Gastroesophageal sphincter (tissue), 4 donors: ENCODE measurements around the gene KLF6. TPM values are rescaled to one million over a fixed set of nuclear protein-coding genes. Genes with fewer than 3 reads are reported as not detected.

Experiments used
- ATAC-seq: fragments of 150-250 bp; one replicate; pipeline ENCODE4 v1.9.1; 2016; ENCODE audit warnings: mild to moderate bottlenecking, moderate library complexity
- H3K27ac ChIP-seq, 4 donors: fragments of 200-600 bp; sonication (generic) in 3 of 4; 1 replicate in 3 of 4; 2 replicates in 1 of 4; pipeline ENCODE4 v1.5.1; 2016 to 2019
- H3K27me3 ChIP-seq: fragments of 200-600 bp; sonication (generic); one replicate; pipeline ENCODE4 v1.5.1; 2019
- H3K36me3 ChIP-seq, 2 donors: fragments of 200-600 bp; sonication (generic); one replicate each; pipeline ENCODE4 v1.5.1; 2019; ENCODE audit warnings: control low read depth in 1 of 2
- H3K4me1 ChIP-seq, 3 donors: fragments of 200-600 bp; sonication (generic); 1 replicate in 2 of 3; 2 replicates in 1 of 3; pipeline ENCODE4 v1.5.1; 2016 to 2019; ENCODE audit warnings: control low read depth in 2 of 3
- H3K4me3 ChIP-seq, 2 donors: fragments of 200-600 bp; sonication (generic); one replicate each; pipeline ENCODE4 v1.5.1; 2019; ENCODE audit warnings: mild to moderate bottlenecking in 1 of 2, moderate library complexity in 1 of 2
- H3K9me3 ChIP-seq, 3 donors: fragments of 200-600 bp; sonication (generic); one replicate each; pipeline ENCODE4 v1.5.1; 2017 to 2019; ENCODE audit warnings: control low read depth in 2 of 3
- EP300 ChIP-seq: sonication (generic); formaldehyde crosslinking; IDR thresholded peaks from one replicate; pipeline ENCODE4 v1.6.1; 2017; ENCODE audit warnings: antibody characterized with exemption, mild to moderate bottlenecking
- POLR2A ChIP-seq, 2 donors: fragments of 450-650 bp; IDR thresholded peaks; one replicate each; pipeline ENCODE4 v1.6.1; 2017; ENCODE audit warnings: antibody characterized with exemption in 2 of 2, mild to moderate bottlenecking in 2 of 2, moderate library complexity in 1 of 2
- POLR2AphosphoS5 ChIP-seq: sonication (generic); formaldehyde crosslinking; IDR thresholded peaks from one replicate; pipeline ENCODE4 v1.6.1; 2017; ENCODE audit warnings: antibody characterized with exemption
- WGBS, 2 donors: methylation state at CpG; one replicate each; pipeline ENCODE4 v1.1.5; 2018; ENCODE audit warnings: low coverage in 1 of 2; 5-methylcytosine and 5-hydroxymethylcytosine counted together
- total RNA-seq, 4 donors: library from RNA; depleted of rRNA; stranded (reverse); fragments of >200 nt; gene quantifications; one replicate each; pipeline ENCODE4 v1.1.0, GENCODE V29; 2016
- TF ChIP-seq, protein P1 (sequence below), 4 experiments: fragments of 200-600 bp in 2 of 4; fragments of 450-650 bp in 2 of 4; sonication (generic) in 1 of 4; IDR thresholded peaks; one replicate each; pipeline ENCODE4 v1.5.1; 2017 to 2019; ENCODE audit warnings: antibody characterized with exemption in 4 of 4, mild to moderate bottlenecking in 2 of 4, moderate library complexity in 2 of 4

Gene KLF6
- 100 to 1,000 TPM in 2 of 4 donors, 10 to 100 TPM in 2; 90.3 to 113 (median 105) TPM for total RNA-seq

- peaks cover 0 to 2% (median 0%) of the 10 kb centered on the region in 3 donors for H3K9me3 ChIP-seq
- H3K4me1 ChIP-seq = peaks cover 0 to 31% (median 0%) of the 10 kb centered on the region in 3 donors
- no peaks in the 10 kb centered on the region for H3K27me3 ChIP-seq
- TF ChIP-seq POLR2A (IDR thresholded peaks at IDR 0.05) (peak; percentile 42 to 86), POLR2AphosphoS5 (peak; percentile 97), EP300 (no peak)
- TF ChIP-seq, protein P1, sequence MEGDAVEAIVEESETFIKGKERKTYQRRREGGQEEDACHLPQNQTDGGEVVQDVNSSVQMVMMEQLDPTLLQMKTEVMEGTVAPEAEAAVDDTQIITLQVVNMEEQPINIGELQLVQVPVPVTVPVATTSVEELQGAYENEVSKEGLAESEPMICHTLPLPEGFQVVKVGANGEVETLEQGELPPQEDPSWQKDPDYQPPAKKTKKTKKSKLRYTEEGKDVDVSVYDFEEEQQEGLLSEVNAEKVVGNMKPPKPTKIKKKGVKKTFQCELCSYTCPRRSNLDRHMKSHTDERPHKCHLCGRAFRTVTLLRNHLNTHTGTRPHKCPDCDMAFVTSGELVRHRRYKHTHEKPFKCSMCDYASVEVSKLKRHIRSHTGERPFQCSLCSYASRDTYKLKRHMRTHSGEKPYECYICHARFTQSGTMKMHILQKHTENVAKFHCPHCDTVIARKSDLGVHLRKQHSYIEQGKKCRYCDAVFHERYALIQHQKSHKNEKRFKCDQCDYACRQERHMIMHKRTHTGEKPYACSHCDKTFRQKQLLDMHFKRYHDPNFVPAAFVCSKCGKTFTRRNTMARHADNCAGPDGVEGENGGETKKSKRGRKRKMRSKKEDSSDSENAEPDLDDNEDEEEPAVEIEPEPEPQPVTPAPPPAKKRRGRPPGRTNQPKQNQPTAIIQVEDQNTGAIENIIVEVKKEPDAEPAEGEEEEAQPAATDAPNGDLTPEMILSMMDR (IDR thresholded peaks at IDR 0.05) = peak in 1 of 4 experiments; percentile 15
- H3K4me3 ChIP-seq = peak within 1 kb of the TSS; percentile 89 to 98
- peak within 1 kb of the TSS; percentile 99 to 100 (median 100) for H3K27ac ChIP-seq
- peak; percentile 1 for ATAC-seq
- H3K36me3 ChIP-seq = peaks cover 0 to 23% of the 10 kb centered on the region in 2 donors
- WGBS, 2 donors = 0 to 2% methylated on average over 13 of the region's 69 CpGs
Observed at GRCh38 chr10:3784510-3785250, at the start of gene KLF6. KLF6 (minus strand) TSS chr10:3785209; CDS start chr10:3785014, 195 bp downstream.

DNA sequence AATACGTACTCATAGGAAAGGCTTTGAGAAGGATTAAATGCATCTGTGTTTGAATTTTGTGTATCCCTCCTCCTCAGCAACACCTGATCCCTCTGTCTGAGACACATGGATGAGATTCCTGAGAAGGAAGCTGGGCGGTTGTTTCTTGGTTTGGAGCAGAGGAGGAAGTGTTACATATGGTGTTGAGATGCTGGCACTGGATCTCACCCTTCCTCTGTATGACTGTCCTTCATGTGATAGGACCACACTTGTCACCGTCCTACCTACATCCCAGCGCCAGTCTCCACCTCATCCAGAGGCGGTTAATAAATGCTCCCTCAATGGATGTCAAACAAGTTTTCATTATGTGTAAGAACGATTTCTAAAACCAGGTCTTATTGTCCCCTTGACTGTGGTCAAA, 49.4 kb upstream of the KLF6 start:
- H3K27ac ChIP-seq = no peak overlapping the region
- no peak for ATAC-seq
- H3K27me3 ChIP-seq = no peaks in the 10 kb centered on the region
- H3K36me3 ChIP-seq = no peaks in the 10 kb centered on the region
- TF ChIP-seq POLR2AphosphoS5 = no peak
- TF ChIP-seq, protein P1 (IDR thresholded peaks at IDR 0.05) = no peak
- 94% methylated on average over 3 to 6 of the region's 6 CpGs for WGBS, 2 donors
- H3K9me3 ChIP-seq = no peaks in the 10 kb centered on the region
- no peak overlapping the region for H3K4me3 ChIP-seq
- H3K4me1 ChIP-seq = peaks cover 0 to 23% (median 5%) of the 10 kb centered on the region in 3 donors

DNA sequence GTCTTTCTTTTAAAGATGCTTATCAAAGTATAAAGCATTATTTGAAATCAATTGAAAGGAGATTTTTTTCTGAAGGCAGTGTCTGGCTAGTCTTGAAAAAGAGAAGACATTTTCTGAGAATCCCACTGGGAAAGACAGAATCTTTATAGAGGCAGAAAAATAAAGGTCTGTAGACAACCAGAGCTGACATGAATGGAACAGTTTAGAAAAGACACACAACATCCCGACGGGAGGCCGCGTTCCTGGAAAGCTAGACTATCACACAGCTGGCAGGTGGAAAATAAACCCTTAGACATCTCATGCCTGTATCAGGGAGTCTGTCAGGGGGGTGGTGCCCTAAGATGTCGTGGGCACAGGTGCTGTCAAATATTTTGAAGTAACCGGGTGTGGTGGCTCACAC, 48.0 kb upstream of the KLF6 start:
- Histone ChIP-seq H3K4me1 (peaks cover 0 to 33% (median 8%) of the 10 kb centered on the region in 3 donors), H3K27me3 (no peaks in the 10 kb centered on the region), H3K36me3 (no peaks in the 10 kb centered on the region), H3K27ac (no peak overlapping the region), H3K4me3 (no peak overlapping the region), H3K9me3 (no peaks in the 10 kb centered on the region)
- ATAC-seq = no peak
- WGBS, 2 donors = 85% methylated on average over 4 of the region's 6 CpGs; no CpG with 5 or more reads in 1 of the 2 donors
- TF ChIP-seq EP300 (no peak), POLR2AphosphoS5 (no peak), POLR2A (IDR thresholded peaks at IDR 0.05) (no peak)
- TF ChIP-seq, protein P1 (IDR thresholded peaks at IDR 0.05) = no peak

DNA sequence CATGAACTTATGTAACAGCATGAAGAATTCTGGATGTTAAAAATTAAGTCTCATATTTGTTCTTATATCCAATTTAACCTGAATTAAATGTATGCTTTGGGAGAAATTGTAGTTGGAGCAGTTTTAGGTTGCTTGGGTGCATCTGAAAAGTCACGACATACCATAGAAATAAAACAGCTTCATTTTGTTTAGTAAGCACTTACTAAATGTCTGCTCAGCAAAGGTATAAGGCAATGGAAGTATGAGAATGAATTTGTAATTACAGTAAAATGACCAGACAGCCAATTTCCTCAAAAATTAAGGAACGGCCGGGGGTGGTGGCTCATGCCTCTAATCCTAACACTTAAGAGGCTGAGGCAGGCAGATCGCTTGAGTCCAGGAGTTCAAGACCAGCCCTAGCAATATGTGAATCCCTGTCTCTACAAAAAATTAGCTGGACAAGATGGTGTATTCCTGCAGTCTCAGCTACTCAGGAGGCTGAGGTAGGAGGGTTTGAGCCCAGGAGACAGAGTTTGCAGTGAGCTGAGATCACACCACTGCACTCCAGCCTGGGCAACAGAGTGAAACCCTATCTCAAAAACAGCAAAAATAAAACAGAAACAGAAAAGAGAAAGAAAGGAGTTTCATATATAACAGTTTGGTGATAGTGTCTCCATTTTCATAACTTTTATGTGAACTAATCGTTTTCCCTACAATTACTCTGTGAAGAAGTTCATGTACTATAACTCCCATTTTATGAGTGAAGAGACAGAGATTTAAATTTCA, 47.2 kb upstream of the KLF6 start:
- H3K27me3 ChIP-seq = no peaks in the 10 kb centered on the region
- peaks cover 0 to 33% (median 8%) of the 10 kb centered on the region in 3 donors for H3K4me1 ChIP-seq
- H3K36me3 ChIP-seq = no peaks in the 10 kb centered on the region
- no peak for ATAC-seq
- no peaks in the 10 kb centered on the region for H3K9me3 ChIP-seq
- WGBS, 2 donors = 82% methylated on average over 5 of the region's 5 CpGs; no CpG with 5 or more reads in 1 of the 2 donors
- TF ChIP-seq POLR2A (IDR thresholded peaks at IDR 0.05) (no peak), EP300 (no peak), POLR2AphosphoS5 (no peak)
- TF ChIP-seq, protein P1 (IDR thresholded peaks at IDR 0.05) = no peak
- H3K4me3 ChIP-seq = no peak overlapping the region
- no peak overlapping the region for H3K27ac ChIP-seq
